BJ (cell line): ENCODE results near the gene SLCO4A1. TPM values are rescaled to one million over a fixed set of nuclear protein-coding genes. Genes with fewer than 3 reads are reported as not detected.

Experiments
- CTCF ChIA-PET: fragments of 350-600 bp; formaldehyde crosslinking; extraction: SDS; loops from one replicate; lab custom pipeline; 2021; ENCODE audit warnings: antibody characterized with exemption, inconsistent platforms; lab: Yijun Ruan, JAX
- POLR2A ChIA-PET: fragments of 300-600 bp; sonication (Branson Sonifier 250); formaldehyde crosslinking; extraction: SDS; loops from one replicate; lab custom pipeline; 2021; ENCODE audit warnings: antibody characterized with exemption; lab: Charles Lee
- DNase-seq: peaks from one replicate; pipeline ENCODE4 v3.0.0-alpha.2; 2011; ENCODE audit warnings: low read depth
- H3K27me3 ChIP-seq: 2 replicates; pipeline ENCODE4 v1.6.0; 2011; ENCODE audit warnings: low read length; ENCODE audit not compliant: control insufficient read depth, insufficient read depth
- H3K36me3 ChIP-seq: 2 replicates; pipeline ENCODE4 v1.5.1; 2011; ENCODE audit warnings: low read length; ENCODE audit not compliant: control insufficient read depth, insufficient read depth
- H3K4me3 ChIP-seq: 2 replicates; pipeline ENCODE4 v1.5.1; 2011; ENCODE audit warnings: low read depth, mild to moderate bottlenecking, control low read depth, low read length
- CTCF ChIP-seq: IDR thresholded peaks from 2 replicates; pipeline ENCODE4 v1.5.1; 2011; ENCODE audit warnings: low read depth, mild to moderate bottlenecking, control low read depth, inconsistent platforms, low read length, moderate library complexity; ENCODE audit not compliant: insufficient read depth
- polyA plus RNA-seq: library from polyadenylated mRNA; depleted of rRNA; stranded (reverse); fragments of >200 nt; gene quantifications from 2 replicates; pipeline ENCODE4 v1.2.3, GENCODE V29; 2011

SLCO4A1 gene
- polyA plus RNA-seq, 1 experiment: 0.15 TPM

GRCh38 chr20:62702895-62703852 lies 60.9 kb downstream of the SLCO4A1 start:
- peak; percentile 67 for DNase-seq
- peaks cover 1% of the 10 kb centered on the region for H3K27me3 ChIP-seq
- H3K36me3 ChIP-seq: no peaks in the 10 kb centered on the region
- no peak overlapping the region for H3K4me3 ChIP-seq
- peak; percentile 49 for TF ChIP-seq CTCF
- POLR2A ChIA-PET: no interaction called here
- CTCF ChIA-PET: interaction anchor here (0.5 to 5.9 kb wide), 12 partner anchors 8 to 105 kb away, joined by 3 to 39 read pairs (median 3); no protein-coding TSS in a partner anchor

GRCh38 chr20:62703853-62704228 lies 61.5 kb downstream of the SLCO4A1 start:
- CTCF ChIA-PET: interaction anchor here (0.5 to 5.9 kb wide), 11 partner anchors 9 to 104 kb away, joined by 3 to 39 read pairs (median 3); no protein-coding TSS in a partner anchor

GRCh38 chr20:62704341-62704948 lies 62.1 kb downstream of the SLCO4A1 start:
- peak; percentile 57 for DNase-seq
- Histone ChIP-seq H3K36me3 (no peaks in the 10 kb centered on the region), H3K4me3 (no peak overlapping the region), H3K27me3 (peaks cover 9% of the 10 kb centered on the region)
- TF ChIP-seq CTCF: peak; percentile 23; the same call in 1 of the 2 replicates
- POLR2A ChIA-PET: interaction anchor here (0.7 kb wide), 1 partner anchor 76 kb away, joined by 4 read pairs; no protein-coding TSS in a partner anchor
- CTCF ChIA-PET: interaction anchor here (1.1 to 5.9 kb wide), 4 partner anchors 18 to 103 kb away, joined by 3 to 39 read pairs (median 5); no protein-coding TSS in a partner anchor

More at GRCh38 chr20:62703853-62704228, 61.5 kb downstream of the SLCO4A1 start:
- DNase-seq: no peak
- Histone ChIP-seq H3K27me3 (peaks cover 3% of the 10 kb centered on the region), H3K36me3 (no peaks in the 10 kb centered on the region), H3K4me3 (no peak overlapping the region)
- POLR2A ChIA-PET: interaction anchor here (0.7 kb wide), 1 partner anchor 77 kb away, joined by 4 read pairs; no protein-coding TSS in a partner anchor
- TF ChIP-seq CTCF: no peak

GRCh38 chr20:62705627-62706026 lies 63.3 kb downstream of the SLCO4A1 start:
- Histone ChIP-seq H3K4me3 (no peak overlapping the region), H3K36me3 (no peaks in the 10 kb centered on the region), H3K27me3 (peaks cover 18% of the 10 kb centered on the region)
- TF ChIP-seq CTCF: no peak
- ChIA-PET CTCF (interaction anchor here (1.0 kb wide), 1 partner anchor 103 kb away, joined by 3 read pairs; no protein-coding TSS in a partner anchor), POLR2A (no interaction called here)
- DNase-seq: no peak

- no peak for TF ChIP-seq CTCF
- POLR2A ChIA-PET: no interaction called here
- no peak overlapping the region for H3K4me3 ChIP-seq
- CTCF ChIA-PET: interaction anchor here (0.6 kb wide), 1 partner anchor 696 kb away, joined by 4 read pairs; no protein-coding TSS in a partner anchor
- no peak for DNase-seq
- H3K27me3 ChIP-seq: peaks cover 24% of the 10 kb centered on the region
- H3K36me3 ChIP-seq: no peaks in the 10 kb centered on the region
These were observed 64.0 kb downstream of the SLCO4A1 start for GRCh38 chr20:62706344-62706743.
